ES-I3 (cell line): Measurements from ENCODE around the gene EDDM13.

Experiments
- H3K36me3 ChIP-seq: 2 replicates; pipeline ENCODE4 v1.6.1; 2013; ENCODE audit warnings: mild to moderate bottlenecking, low read length, control low read depth, moderate library complexity; ENCODE audit not compliant: insufficient read depth
- H3K4me1 ChIP-seq: 2 replicates; pipeline ENCODE4 v1.6.1; 2013; ENCODE audit warnings: mild to moderate bottlenecking, control low read depth, low read length; ENCODE audit not compliant: insufficient read depth
- H3K9ac ChIP-seq: 2 replicates; pipeline ENCODE4 v1.6.1; 2013; ENCODE audit warnings: low read depth, mild to moderate bottlenecking, low read length, moderate library complexity
- H3K9me3 ChIP-seq: 2 replicates; pipeline ENCODE4 v1.6.1; 2013; ENCODE audit warnings: mild to moderate bottlenecking, low read length, moderate library complexity; ENCODE audit not compliant: control insufficient read depth, insufficient read depth

Gene EDDM13

GRCh38 chr19:56356944-56357343, 84.4 kb downstream of the EDDM13 start:
- Histone ChIP-seq H3K9me3 (no peaks in the 10 kb centered on the region), H3K9ac (no peak overlapping the region), H3K4me1 (no peaks in the 10 kb centered on the region)

More at GRCh38 chr19:56356944-56357343, 84.4 kb downstream of the EDDM13 start:
- H3K36me3 ChIP-seq, result no peaks in the 10 kb centered on the region; the same call in 1 of the 2 replicates
